SK-N-SH (cell line): ENCODE results near the gene GCC1. TPM values are rescaled to one million over a fixed set of nuclear protein-coding genes. Genes with fewer than 3 reads are reported as not detected.

Experiments used
- CTCF ChIA-PET: fragments of 300-600, 350-600 bp; formaldehyde crosslinking; extraction: SDS; loops from one replicate; lab custom pipeline; 2021; lab: Yijun Ruan, JAX
- POLR2A ChIA-PET: fragments of 350-600 bp; sonication (Branson Sonifier 250); formaldehyde crosslinking; extraction: SDS; loops from one replicate; lab custom pipeline; 2020; ENCODE audit warnings: antibody characterized with exemption, inconsistent platforms; lab: Yijun Ruan, JAX
- DNase-seq: peaks from one replicate; pipeline ENCODE4 v3.0.0; 2012
- H2AFZ ChIP-seq: fragments of 200-600 bp; sonication (generic); 2 replicates; pipeline ENCODE4 v1.8.1; 2016; ENCODE audit warnings: antibody characterized with exemption, mild to moderate bottlenecking, low read depth
- H3F3A ChIP-seq: fragments of 200-600 bp; sonication (generic); replicated peaks from 2 replicates; pipeline ENCODE3; 2016; ENCODE audit warnings: antibody characterized with exemption, mild to moderate bottlenecking; ENCODE audit not compliant: insufficient read depth
- H3K27ac ChIP-seq, 2 experiments: fragments of 200-500 bp in 1 of 2; fragments of 200-600 bp in 1 of 2; sonication (Bioruptor generic) in 1 of 2; sonication (generic), shearing (Covaris generic) in 1 of 2; 2 replicates each; pipeline versions ENCODE4 v1.5.1 to v1.6.1; 2014 to 2016; ENCODE audit warnings: low read depth in 2 of 2, inconsistent platforms in 1 of 2, low read length in 1 of 2, mild to moderate bottlenecking in 1 of 2, mixed read lengths in 1 of 2
- H3K27me3 ChIP-seq: fragments of 200-600 bp; sonication (generic), shearing (Covaris generic); 2 replicates; pipeline ENCODE4 v1.6.1; 2016; ENCODE audit warnings: mixed run types; ENCODE audit not compliant: insufficient read depth
- H3K36me3 ChIP-seq, 2 experiments: fragments of 200-500 bp in 1 of 2; fragments of 200-600 bp in 1 of 2; sonication (Bioruptor generic) in 1 of 2; sonication (generic) in 1 of 2; replicated peaks in 1 of 2; 2 replicates each; pipeline versions ENCODE3 to v1.5.1; 2014 to 2016; ENCODE audit warnings: low read length in 1 of 2, mild to moderate bottlenecking in 1 of 2; ENCODE audit not compliant: insufficient read depth in 2 of 2, control insufficient read depth in 1 of 2
- H3K4me1 ChIP-seq, 2 experiments: fragments of 200-500 bp in 1 of 2; fragments of 200-600 bp in 1 of 2; sonication (Bioruptor generic) in 1 of 2; sonication (generic), shearing (Covaris generic) in 1 of 2; 2 replicates each; pipeline versions ENCODE4 v1.5.1 to v1.6.1; 2014 to 2016; ENCODE audit warnings: low read depth in 1 of 2, low read length in 1 of 2, mixed run types in 1 of 2; ENCODE audit not compliant: insufficient read depth in 2 of 2, control insufficient read depth in 1 of 2
- H3K4me2 ChIP-seq: fragments of 200-600 bp; sonication (generic), shearing (Covaris generic); 2 replicates; pipeline ENCODE4 v1.6.1; 2017; ENCODE audit warnings: mixed run types
- H3K4me3 ChIP-seq, 2 experiments: fragments of 200-500 bp in 1 of 2; fragments of 200-600 bp in 1 of 2; sonication (Bioruptor generic) in 1 of 2; sonication (generic), shearing (Covaris generic) in 1 of 2; 2 replicates each; pipeline versions ENCODE4 v1.5.1 to v1.8.1; 2014 to 2016; ENCODE audit warnings: low read depth in 2 of 2, inconsistent platforms in 1 of 2, low read length in 1 of 2, mild to moderate bottlenecking in 1 of 2, mixed read lengths in 1 of 2, moderate library complexity in 1 of 2
- H3K79me2 ChIP-seq: fragments of 200-600 bp; sonication (generic); 2 replicates; pipeline ENCODE4 v1.8.1; 2017; ENCODE audit warnings: mild to moderate bottlenecking; ENCODE audit not compliant: insufficient read depth
- H3K9ac ChIP-seq: fragments of 200-600 bp; sonication (generic); 2 replicates; pipeline ENCODE4 v1.6.1; 2017; ENCODE audit warnings: mixed run types
- H3K9me2 ChIP-seq: fragments of 200-600 bp; sonication (generic); 2 replicates; pipeline ENCODE4 v1.6.1; 2017; ENCODE audit warnings: mixed run types
- H3K9me3 ChIP-seq: fragments of 200-600 bp; sonication (generic); 2 replicates; pipeline ENCODE4 v1.6.1; 2017; ENCODE audit warnings: mixed run types, mild to moderate bottlenecking, moderate library complexity
- H4K20me1 ChIP-seq: fragments of 200-600 bp; sonication (generic); 2 replicates; pipeline ENCODE4 v1.6.1; 2017; ENCODE audit warnings: mild to moderate bottlenecking, mixed run types; ENCODE audit not compliant: insufficient read depth
- CTCF ChIP-seq: fragments of 200-600 bp; sonication (generic); IDR thresholded peaks from 2 replicates; pipeline ENCODE4 v1.6.1; 2017; ENCODE audit warnings: antibody characterized with exemption, mild to moderate bottlenecking, moderate library complexity
- ELF1 ChIP-seq: IDR thresholded peaks from 2 replicates; pipeline ENCODE4 v1.4.0; 2012
- EZH2phosphoT487 ChIP-seq: fragments of 200-600 bp; sonication (generic); IDR thresholded peaks from 2 replicates; pipeline ENCODE4 v1.6.1; 2017; ENCODE audit warnings: low read depth, mixed run types, mild to moderate bottlenecking, antibody characterized with exemption, moderate library complexity, borderline replicate concordance
- GABPA ChIP-seq: IDR thresholded peaks from 2 replicates; pipeline ENCODE4 v1.4.0; 2012; ENCODE audit warnings: low read depth, mild to moderate bottlenecking
- GATA2 ChIP-seq: sonication (generic); formaldehyde crosslinking; IDR thresholded peaks from 2 replicates; pipeline ENCODE4 v1.5.0; 2020; ENCODE audit warnings: mild to moderate bottlenecking, missing genetic modification reagents
- IRF3 ChIP-seq: fragments of 150-350 bp; IDR thresholded peaks from 2 replicates; pipeline ENCODE4 v1.6.1; 2016; ENCODE audit warnings: mild to moderate bottlenecking, low read depth, low read length
- MXI1 ChIP-seq: IDR thresholded peaks from 2 replicates; pipeline ENCODE4 v1.6.1; 2012; ENCODE audit warnings: mild to moderate bottlenecking, low read depth, low read length, improper control_type of control experiment
- NFIC ChIP-seq: IDR thresholded peaks from 2 replicates; pipeline ENCODE4 v1.4.0; 2012; ENCODE audit warnings: borderline replicate concordance
- PBX3 ChIP-seq: IDR thresholded peaks from 2 replicates; pipeline ENCODE4; 2012
- RCOR1 ChIP-seq: fragments of 150-350 bp; IDR thresholded peaks from 2 replicates; pipeline ENCODE4 v1.6.1; 2017; ENCODE audit warnings: antibody characterized with exemption, low read length
- REST ChIP-seq: IDR thresholded peaks from 2 replicates; pipeline ENCODE4 v1.6.1; 2012; ENCODE audit warnings: mild to moderate bottlenecking, low read depth, low read length, moderate library complexity
- RXRA ChIP-seq: IDR thresholded peaks from 2 replicates; pipeline ENCODE4 v1.4.0; 2012; ENCODE audit warnings: low read depth, mild to moderate bottlenecking, borderline replicate concordance
- SMC3 ChIP-seq: IDR thresholded peaks from 2 replicates; pipeline ENCODE4 v1.6.1; 2012; ENCODE audit warnings: low read depth, low read length, improper control_type of control experiment
- TCF12 ChIP-seq: IDR thresholded peaks from 2 replicates; pipeline ENCODE4 v1.4.0; 2012
- TEAD4 ChIP-seq: IDR thresholded peaks from 2 replicates; pipeline ENCODE4 v1.4.0; 2012; ENCODE audit warnings: mild to moderate bottlenecking, borderline replicate concordance; ENCODE audit not compliant: insufficient read depth
- ZBTB33 ChIP-seq: IDR thresholded peaks from 2 replicates; pipeline ENCODE4 v1.4.0; 2012; ENCODE audit warnings: low read depth, borderline replicate concordance
- WGBS: methylation state at CpG from one replicate; pipeline ENCODE4 v1.1.6; 2017; ENCODE audit warnings: low lambda C conversion rate; 5-methylcytosine and 5-hydroxymethylcytosine counted together
- polyA plus RNA-seq, 3 experiments: library from polyadenylated mRNA; depleted of rRNA; stranded (reverse); fragments of >200 nt; gene quantifications; 2 replicates each; pipeline ENCODE4 v1.2.3, GENCODE V29; 2012

GCC1 gene
- polyA plus RNA-seq, 1 of the 3 experiments (the other 2 are of a cell fraction): 8.4 TPM

GRCh38 chr7:127536394-127536691 lies 49.1 kb downstream of the GCC1 start:
- H3K4me2 ChIP-seq: peak overlapping the region; percentile 32; the same call in 1 of the 2 replicates
- no peak overlapping the region for H3K27ac ChIP-seq
- H3K4me3 ChIP-seq: no peak overlapping the region
- H3K27me3 ChIP-seq: peaks cover 16% of the 10 kb centered on the region; the same call in 1 of the 2 replicates
- TF ChIP-seq RCOR1 (no peak), MXI1 (no peak), TCF12 (no peak), GABPA (no peak), RXRA (no peak), IRF3 (no peak), ELF1 (no peak), GATA2 (CRISPR knock-in tag) (no peak), CTCF (no peak), PBX3 (no peak), REST (no peak), TEAD4 (no peak), SMC3 (no peak), ZBTB33 (no peak), EZH2phosphoT487 (no peak), NFIC (no peak)
- H3K9me3 ChIP-seq: no peaks in the 10 kb centered on the region
- peaks cover 0 to 4% of the 10 kb centered on the region in 2 experiments; a peak in 1 of 4 replicates for H3K4me1 ChIP-seq
- DNase-seq: no peak
- no peaks in the 10 kb centered on the region for H3K79me2 ChIP-seq
- CTCF ChIA-PET: interaction anchor here (0.6 to 2.5 kb wide), 5 partner anchors 14 to 803 kb away, joined by 3 to 6 read pairs (median 3); no protein-coding TSS in a partner anchor
- no peaks in the 10 kb centered on the region for H4K20me1 ChIP-seq
- POLR2A ChIA-PET: no interaction called here
- H3K9ac ChIP-seq: no peak overlapping the region
- H3F3A ChIP-seq: no peaks in the 10 kb centered on the region
- no peak overlapping the region for H2AFZ ChIP-seq
- H3K9me2 ChIP-seq: no peaks in the 10 kb centered on the region
- no peaks in the 10 kb centered on the region for H3K36me3 ChIP-seq
- 38% methylated on average over 2 of the region's 2 CpGs for WGBS
